ENCODE results near the gene WNK2.

WNK2 gene

DNA sequence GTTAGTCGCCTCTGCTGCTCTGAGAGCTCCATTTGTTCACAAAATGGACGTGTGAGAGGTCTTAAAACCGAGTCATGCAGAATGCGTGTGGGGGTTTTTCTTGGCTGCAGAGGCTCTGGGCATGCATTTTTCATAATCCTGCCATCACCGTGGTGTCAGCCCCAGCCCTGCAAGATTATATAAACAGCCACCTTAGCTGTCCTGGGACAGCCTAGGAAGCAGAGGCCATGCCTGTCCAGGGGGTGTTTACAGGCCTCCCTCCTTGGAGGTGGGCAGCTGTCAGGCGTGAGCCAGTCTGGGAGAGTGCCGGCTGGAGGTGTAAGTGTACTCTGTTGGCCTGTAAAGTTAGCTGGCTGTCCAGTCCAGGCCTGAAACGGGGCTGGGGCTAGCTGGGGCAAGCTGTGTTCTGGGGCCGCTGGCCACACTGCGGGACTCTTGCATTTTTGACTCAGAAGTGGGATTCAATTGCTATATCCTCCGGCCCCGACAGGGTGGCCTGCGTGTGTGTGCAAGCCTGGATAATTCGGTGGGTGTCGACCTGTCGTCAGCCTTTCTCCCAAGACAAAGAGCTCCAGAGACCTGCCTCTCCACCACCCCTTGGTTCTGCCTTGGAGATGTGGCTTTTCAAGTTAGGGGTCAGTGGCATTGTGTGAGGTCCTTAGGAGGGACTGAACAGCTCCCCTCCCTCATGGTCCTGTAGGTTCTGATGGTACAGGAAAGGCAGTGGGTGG is 2.4 kb downstream of the WNK2 start:
- no peak for DNase-seq

DNA sequence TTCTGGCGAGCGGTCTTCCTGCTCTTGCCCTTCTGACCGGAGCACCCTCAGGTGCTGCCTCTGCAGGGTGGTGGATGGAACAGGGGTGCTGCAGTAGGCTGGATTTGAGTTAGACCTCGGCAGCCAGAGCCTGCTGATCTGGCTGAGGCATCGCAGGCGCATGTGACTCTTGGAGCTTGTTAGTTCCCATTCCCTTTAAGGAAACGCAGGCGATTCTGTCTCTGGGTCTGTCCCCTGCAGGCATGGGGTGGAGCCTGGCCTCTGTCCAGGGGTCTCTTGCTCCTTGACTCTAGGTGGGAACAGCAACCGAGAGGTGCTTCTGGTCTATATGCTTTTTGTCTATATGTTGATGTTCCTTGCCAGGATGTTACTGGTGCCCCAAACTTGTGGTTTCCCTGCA is 3.1 kb downstream of the WNK2 start:
- DNase-seq, result no peak

DNA sequence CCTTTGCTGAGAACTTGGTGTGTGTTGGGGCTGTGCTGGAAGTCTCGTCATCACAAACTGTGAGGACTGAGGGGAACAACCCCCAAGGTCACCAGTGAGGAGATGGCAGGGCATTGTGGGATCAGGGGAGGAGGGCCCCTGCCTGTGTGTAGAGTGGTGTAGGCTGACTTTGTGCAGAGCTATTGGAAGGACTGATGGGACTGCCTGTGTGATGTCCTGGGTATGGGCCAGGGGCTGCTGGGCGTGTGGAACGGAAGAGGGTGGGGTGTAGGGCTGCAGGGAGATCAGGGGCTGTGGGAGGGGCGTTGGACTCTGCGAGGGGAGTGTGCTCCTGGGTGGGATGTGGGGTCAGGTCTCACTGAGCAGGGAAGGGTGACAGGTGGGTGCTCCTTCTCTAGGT is 3.6 kb downstream of the WNK2 start:
- no peak for DNase-seq

DNA sequence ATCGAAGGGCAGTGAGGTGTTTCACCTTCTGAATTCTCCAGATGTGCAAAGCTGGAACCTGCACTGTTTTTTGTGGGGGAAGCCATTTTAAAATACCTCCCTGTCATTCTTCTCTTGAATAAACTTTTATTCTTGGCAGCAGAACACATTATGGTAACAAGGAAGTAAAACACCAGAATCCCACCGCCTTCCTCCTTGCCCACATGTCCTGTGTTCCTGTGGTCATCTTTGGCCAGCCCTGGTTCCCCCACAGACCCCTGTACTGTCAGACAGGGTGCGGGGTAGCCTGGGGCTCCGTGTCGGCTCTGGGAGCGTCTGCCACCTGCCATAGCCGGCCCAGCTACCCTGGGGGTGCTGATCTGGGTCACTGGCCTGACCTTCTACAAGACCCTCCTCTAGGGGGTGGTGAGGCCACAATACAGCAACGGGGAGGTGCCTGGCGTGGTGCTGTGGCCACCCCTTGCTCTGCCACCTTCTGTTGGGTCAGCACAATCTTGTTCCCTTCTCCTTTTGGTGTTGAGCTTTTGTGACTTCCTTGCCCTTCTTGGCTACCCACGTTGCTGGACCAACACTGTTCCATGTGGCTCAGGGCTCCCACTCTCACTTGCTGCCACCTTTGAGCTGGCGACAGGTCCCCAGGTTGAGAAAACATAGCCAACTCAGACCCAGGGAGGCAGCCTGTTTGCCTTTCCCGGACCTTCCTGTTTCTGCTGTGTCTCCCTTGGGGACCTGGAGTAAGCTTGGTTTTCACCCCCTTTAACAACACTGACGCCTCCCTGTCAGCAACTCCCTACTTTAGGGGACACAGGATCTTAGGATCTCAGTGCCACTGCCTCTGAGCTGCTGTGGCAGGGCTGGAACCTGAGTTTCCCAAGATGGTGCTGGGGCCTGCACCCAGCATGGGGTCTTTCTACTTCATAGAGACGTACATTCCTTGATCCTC is 4.8 kb downstream of the WNK2 start:
- DNase-seq, result no peak

DNA sequence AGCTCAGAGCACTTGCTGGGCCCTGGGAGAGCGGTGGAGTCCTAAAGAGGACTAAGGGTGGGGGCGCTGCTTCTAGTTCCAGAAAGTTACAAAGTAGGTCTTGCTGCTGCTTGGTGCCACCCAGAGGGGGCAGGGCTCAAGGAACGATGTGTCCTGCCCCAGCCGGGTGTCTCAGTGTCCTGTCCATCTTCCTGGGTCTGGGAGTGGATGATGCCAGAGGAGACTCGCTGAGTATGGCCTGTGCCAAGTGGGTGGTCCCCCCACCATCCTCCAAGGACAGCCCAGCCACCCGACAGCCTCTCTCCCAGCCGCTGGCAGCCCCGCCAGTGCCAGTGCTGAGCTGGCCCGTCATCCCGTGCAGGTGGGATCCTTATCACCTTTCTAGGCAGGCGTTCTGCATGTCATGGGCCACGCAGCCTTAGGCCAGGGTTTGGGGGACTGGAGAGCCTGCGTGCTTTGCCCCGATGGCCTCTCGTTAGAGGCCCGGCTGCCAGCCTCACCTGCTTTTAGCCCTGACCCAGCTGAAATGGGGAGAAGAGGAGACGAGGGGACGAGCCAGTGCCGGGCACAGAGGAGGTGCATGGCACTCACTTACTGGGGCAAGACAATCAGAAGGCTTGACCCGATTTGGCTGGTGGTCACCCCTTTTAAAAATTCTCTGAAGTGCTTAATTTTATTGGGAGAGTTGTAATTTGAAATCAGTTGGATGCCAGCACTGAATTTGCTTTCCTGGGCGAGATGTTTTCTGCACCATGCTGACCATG is 5.6 kb downstream of the WNK2 start:
- no peak for DNase-seq

DNA sequence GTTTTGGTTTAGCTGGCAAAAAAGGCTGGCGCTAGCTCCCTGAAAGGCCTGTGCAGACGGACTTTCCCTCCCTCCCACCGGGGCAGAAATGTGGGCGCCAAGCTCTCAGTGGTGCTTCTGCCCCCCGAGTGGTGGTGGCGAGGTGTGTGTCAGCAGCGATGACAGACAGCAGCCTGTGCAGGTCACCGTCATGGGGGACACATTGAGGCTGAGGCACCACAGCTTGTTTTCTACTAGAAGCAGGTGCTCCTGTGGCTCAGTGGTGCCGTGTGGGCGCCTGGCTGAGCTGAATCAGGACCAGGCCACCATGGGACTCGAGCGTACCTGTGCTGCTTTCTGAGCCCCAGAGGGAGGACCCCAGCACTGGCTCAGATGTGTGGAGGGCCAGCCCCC is 6.2 kb downstream of the WNK2 start:
- DNase-seq, result no peak

DNA sequence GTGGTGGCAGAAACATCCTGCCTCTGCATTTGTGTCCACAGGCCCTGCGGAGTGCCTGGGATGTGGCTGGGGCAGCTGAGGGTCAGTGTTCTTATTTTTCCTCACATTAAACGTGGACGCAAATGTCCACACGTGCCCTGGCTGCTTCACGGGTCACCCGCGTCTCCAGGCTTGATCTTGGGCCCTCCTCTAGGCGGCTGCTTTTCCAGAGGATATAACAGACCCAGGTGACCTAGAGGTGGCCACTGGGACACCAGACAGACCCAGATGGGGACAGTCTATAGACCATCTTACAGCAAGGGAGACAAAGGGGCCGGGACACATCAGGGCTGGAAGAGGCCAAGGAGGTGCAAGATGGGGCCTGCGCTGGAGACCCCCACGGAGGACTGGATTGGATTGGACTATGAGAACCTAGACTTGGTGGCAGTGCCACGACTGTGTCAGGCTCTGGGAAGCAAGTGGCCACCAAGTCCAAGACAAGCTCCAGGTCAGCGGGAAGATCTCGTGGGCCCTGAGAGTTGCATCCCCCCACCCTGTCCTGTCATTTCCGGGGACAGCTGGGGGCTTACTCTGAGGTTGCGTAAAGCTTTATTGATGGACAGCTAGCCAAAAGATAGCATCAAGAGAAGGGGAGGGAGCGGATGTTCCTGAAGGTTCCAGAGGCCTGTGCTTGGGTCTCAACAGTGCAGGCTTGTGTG is 6.9 kb downstream of the WNK2 start:
- no peak for DNase-seq

DNA sequence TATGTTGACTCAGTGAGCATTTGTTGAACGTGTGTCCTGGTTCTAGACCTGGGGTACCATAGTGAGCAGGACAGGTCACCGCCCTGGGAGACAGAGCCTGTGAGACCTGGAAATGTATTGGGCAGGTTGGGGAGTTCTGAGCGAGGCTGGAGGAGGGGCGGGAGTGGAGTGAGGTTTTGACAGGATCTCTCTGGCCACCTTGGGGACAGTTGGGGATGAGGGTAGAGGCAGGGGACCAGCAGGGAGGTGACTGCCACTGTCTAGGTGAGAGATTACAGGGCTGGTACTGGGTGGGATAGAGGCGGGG is 7.4 kb downstream of the WNK2 start:
- DNase-seq, result no peak

DNA sequence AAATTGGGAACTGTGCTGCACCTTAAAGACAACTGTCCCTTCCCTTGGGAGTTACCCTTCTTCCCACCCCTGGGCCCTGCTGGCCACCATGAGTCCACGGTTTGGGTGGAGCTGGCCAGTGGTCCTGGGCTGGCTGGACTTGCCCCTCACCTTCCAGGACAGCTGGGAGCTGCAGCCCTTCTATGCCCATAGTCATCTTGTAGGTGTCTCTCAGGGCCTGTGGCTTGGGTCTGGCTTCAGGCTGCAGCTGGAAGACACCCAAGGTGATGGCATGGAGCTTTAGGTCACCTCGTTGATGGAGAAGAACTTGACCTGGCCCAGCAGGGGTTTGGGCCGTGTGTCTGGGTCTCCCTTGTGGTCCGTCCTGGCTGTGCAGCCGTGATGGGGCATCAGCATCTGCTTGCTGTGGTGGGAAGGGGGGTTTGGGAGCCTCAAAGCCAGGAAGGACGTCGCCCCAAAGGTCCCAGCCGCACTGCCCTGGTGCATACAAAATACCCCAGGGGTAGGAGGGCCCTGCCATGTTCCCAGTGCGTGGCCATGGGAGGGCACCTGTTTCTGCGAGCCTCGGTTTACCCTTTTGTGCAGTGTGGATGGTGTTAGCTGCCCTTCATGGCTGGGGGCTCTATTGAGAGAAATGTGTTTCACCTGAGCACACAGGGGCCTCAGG is 8.9 kb downstream of the WNK2 start:
- no peak for DNase-seq

DNA sequence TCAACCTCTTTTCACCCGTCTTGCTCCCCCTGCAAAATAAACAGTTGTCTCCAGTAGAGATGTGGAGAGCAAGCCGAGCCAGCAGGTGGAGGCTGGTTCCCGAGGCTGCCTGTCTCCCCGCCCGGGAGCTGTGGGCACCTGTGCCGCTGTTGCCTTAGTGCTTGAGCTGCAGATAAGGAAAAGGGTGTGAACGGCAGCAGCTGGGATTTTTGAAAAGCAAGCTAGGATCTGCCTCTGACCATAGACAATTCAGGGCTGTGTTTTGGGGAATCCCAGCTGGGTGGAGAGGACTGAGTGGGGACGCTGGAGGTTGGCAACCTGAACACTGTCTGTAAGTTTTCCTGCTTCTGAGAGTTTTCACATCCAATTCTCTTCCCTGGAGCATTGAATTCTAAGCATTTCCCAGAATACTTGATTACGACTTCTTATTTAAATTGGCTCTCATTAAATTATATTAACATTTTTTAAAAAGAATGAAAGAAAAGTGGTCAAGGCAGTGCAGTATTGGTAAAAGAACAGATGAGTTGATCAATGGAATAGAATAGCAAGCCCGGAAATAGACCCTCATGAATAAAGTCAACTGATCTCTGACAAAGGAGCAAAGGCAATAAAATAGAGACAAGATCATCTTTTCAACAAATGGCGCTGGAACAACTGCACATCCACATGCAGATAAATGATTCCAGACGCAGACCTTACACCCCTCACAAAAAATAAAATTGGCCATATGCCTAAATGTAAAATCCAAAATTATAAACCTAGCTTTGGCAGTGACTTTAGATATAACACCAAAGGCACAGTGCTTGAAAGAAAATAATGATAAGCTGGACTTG is 9.7 kb downstream of the WNK2 start:
- no peak for DNase-seq

DNA sequence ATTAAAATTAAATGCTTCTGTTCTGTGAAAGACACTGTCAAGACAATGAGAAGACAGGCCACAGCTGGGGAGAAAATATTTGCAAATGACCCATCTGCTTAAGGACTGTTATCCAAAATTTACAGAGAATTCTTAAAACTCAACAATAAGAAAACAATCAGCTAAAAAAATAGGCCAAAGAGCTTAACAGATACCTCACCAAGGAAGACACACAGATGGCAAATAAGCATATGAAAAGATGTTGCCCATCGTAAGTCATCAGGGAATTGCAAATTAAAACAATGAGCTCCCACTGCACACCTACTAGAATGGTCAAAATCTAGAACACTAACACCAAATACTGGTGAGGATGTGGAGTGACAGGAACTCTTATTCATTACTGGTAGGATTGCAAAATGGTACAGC is 10.3 kb downstream of the WNK2 start:
- DNase-seq, result no peak

DNA sequence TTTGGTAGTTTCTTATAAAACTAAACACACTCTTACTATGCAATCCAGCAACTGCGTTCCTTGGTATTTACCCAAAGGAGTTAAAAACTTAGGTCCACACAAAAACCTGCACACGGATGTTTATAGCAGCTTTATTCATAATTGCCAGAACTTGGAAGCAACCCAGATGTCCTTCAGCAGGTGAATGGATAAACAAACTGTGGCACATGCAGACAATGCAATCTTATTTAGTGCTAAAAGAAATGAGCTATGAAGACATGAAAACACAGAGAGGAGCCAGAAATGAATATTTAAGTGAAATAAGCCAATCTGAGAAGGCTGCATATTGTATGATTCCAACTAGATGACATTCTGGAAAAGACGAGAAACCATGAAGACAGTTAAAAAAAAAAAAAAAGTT is 10.7 kb downstream of the WNK2 start:
- no peak for DNase-seq

DNA sequence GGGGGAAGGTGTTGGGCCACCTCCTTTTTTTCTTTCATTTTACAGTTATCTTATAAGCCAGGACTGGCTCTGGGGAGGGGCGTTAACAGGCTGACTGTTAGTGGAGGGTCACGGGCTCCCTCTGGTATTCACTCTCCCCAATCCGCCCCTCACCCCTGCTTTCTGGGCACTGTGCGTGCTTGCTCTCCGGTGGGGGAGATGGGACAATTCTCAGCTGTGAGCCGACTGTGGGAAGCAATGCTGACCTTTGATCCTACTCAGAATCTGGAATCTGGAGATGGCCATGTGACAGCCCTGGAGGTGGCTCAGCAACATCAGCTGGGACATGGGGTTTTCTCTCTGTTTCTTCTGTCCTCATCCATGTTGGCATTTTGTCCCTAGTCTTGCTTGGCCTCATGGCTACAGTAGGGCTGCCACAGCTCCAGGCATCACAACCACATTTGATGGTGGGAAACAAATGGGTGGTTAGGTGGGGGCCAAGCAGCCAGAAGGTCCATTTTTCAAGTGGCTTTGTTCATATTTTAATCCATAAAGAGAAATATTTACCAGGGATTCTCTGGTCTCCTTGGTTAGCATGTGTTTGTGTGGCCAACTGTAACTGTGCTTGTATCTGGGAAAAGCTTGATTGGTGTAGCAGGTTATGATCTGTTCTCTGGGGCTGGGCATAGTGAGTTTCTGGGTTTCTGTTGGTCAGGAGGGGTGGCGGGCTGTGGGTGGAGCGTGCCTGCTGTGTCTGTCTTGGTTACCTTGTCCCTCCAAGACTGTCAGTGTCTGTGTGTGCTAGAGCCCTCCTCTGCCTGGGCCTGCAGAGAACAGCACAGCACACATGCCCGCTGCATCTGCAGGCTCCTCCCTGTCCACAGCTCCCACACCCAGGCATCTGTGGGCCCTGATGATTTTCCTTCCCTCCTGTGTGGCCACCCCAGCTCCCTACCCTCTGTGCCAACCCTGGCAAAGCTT is 12.4 kb downstream of the WNK2 start:
- no peak for DNase-seq

DNA sequence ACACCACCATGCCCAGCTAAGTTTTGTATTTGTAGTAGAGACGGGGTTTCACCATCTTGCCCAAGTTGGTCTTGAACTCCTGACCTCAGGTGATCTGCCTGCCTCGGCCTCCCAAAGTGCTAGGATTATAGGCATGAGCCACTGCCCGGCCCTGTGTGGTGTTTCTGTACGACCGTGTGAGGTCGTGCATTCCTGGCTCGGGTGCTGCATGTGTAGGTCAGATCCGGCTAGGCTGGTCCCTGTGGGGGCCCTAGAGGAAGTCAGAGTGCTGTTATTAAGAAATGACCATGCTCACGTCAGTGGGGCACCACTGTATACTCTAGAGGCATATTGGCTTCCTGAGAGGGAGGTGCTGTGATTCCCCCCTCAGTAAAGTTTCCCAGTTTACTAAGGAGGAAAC is 13.7 kb downstream of the WNK2 start:
- no peak for DNase-seq

DNA sequence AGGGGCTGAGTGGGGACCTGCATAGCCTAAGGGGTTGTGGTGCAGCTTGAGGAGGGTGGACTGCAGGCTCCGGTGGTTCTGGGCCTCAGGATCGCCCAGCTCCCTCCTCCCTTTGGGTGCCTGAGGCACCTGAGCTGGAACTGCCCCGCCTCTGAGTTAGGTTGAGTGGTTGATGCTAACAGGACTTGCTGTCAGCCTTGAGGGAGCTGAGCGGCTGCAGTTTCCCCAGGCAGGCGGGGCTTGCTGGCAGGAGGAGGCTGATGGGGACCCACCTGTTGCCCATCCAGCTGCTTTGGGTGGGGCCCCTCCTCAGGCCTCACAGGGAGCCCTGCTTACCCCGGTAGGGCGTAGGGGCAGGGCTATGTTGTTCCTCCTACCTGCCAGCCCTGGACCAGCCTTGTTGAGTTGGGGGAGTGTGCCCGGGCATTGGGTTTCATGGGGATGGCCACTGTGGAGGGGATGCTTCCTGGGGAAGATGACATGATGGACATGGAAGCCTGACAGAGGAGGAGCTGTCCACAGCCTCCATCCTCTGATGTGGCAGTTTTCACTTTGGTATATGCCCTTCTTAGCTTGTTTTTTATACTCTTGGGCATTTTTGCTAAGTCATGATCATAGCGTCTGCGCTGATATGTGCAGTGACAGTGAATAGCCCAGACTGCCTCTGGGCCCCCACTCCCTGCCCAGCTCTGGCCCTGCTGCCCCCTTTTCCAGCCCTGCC is 14.3 kb downstream of the WNK2 start:
- no peak for DNase-seq

DNA sequence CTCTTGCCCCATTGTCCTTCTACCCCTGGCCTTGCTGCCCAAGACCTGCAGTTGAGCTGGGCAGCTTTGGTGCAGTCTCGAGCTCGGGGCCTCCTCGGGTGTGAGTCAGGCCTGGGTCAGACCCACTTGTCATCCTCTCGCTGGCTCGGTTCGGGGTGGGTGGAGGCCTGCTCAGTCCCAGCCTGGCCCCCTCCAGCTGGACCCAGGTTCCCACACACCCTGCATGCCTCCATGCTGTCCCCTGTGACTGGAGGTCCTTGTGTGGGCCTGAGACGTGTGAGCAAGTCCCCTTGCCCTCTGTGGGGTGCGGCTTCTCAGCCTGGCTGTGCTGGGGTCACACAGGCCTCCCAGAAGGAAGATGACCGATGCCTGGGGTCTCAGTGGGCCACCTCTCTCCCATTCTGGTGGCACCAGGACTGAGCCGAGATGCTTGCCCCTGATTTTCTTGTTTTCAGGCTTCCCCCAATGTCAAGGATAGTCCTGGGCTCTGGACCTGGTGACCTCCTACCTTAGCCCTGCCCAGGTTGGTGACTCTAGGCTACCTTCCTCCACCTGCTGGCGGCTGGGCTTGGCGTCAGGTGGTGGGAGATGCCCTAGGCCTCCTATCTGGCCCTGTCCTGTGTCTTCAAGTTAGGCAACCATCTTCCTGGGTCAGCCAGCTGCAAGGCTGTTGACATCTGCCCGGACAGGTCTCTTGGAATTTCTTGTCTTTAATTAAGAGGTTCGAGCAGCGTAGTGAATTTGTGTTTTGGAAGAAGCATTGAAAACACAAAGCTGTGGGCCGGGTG is 15.1 kb downstream of the WNK2 start:
- DNase-seq, result no peak

DNA sequence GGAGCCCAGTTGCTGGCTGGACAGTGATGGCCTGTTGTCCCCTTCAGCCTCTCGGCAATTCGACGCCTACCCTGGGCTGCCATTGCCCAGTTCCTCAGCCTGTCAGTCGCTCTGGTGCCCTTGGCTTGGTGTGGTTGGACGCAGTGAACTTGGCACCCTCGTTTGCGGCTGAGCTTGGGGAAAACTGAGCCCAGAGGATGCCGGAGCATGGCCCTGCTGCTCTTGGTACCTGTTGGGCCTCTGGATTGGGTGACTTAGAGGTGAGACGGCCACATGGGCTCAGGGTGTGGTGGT is 16.5 kb downstream of the WNK2 start:
- DNase-seq, result no peak

DNA sequence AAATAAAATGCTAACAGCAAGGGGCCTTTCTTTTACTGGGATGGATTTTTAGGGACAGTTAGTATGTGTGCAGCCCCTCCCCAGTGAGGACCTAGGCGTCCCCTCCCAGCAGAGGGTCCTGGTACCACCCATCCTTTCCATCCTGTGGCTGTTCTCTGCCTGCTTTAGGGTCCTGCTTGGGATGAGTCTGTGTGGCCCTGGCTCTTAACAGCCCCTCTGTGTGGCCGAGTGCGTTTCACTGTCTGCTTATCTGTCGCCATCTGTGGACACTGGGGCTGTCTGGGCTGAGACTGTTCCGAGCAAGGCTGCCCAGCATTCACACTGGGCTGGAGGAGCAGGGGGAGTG is 17.0 kb downstream of the WNK2 start:
- no peak for DNase-seq

DNA sequence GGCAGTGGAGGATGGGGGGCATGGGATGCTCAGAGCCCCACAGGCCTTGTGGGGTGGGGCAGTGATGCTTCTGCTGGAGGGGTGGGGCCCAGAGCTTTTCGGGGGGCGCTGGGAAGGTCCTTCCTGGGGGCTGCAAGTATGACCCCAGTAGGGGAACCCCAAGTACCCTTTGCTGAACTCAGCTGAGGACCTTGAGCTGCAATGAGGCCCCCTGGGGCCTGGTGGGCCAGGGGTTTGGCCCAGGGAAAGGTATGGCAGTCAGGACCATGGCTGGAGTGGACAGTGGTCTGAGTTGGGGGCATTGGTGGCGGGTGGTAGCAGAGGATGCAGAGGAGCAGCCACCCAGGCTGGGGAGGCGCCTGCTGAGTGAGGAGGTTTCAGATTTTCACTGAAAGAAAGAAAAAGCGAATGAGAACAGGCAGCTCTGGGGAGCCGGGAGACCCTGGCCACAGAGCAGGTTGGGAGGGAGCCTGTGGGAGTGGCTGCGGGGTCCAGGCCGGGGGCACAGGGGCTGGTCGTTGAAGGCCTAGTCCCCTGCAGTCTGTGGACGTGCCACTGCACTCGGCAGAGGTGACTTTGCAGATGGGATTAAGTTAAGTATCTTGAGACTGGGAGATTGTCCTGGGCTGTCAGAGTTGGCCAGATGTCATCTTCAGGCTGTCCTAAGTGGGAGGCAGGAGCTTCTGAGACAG is 19.2 kb downstream of the WNK2 start:
- DNase-seq, result no peak
